GM23338 (cell line): ENCODE measurements around the gene CDK18. TPM values are rescaled to one million over a fixed set of nuclear protein-coding genes. Genes with fewer than 3 reads are reported as not detected.

Experiments used
- ATAC-seq: fragments of 200-7000 bp; cut with Tn5 transposase; 3 replicates; pipeline ENCODE4 v1.9.1; 2020
- DNase-seq: peaks from one replicate; pipeline ENCODE4 v3.0.0-alpha.2; 2015; ENCODE audit warnings: low spot score
- H2AFZ ChIP-seq: fragments of 200-600 bp; sonication (generic); 2 replicates; pipeline ENCODE4 v1.8.0; 2016; ENCODE audit warnings: antibody characterized with exemption, mild to moderate bottlenecking, moderate library complexity
- H3F3A ChIP-seq: fragments of 200-600 bp; sonication (generic); replicated peaks from 2 replicates; pipeline ENCODE4 v1.8.0; 2017; ENCODE audit warnings: antibody characterized with exemption, mixed run types, low read depth
- H3K27ac ChIP-seq: fragments of 200-600 bp; sonication (generic); 2 replicates; pipeline ENCODE4 v1.6.1; 2016; ENCODE audit warnings: low read depth
- H3K27me3 ChIP-seq: fragments of 200-600 bp; sonication (generic); 2 replicates; pipeline ENCODE4 v1.8.0; 2016; ENCODE audit warnings: mild to moderate bottlenecking, mixed run types, moderate library complexity; ENCODE audit not compliant: insufficient read depth
- H3K36me3 ChIP-seq: fragments of 200-600 bp; sonication (generic); 2 replicates; pipeline ENCODE4 v1.8.0; 2016; ENCODE audit warnings: mild to moderate bottlenecking; ENCODE audit not compliant: insufficient read depth
- H3K4me1 ChIP-seq: fragments of 200-600 bp; sonication (generic); 2 replicates; pipeline ENCODE4 v1.8.0; 2016; ENCODE audit warnings: mild to moderate bottlenecking, moderate library complexity; ENCODE audit not compliant: insufficient read depth
- H3K4me2 ChIP-seq: fragments of 200-600 bp; sonication (generic); 2 replicates; pipeline ENCODE4 v1.7.1; 2017; ENCODE audit warnings: mixed run types
- H3K4me3 ChIP-seq: fragments of 200-600 bp; sonication (generic); 2 replicates; pipeline ENCODE4 v1.6.1; 2016; ENCODE audit warnings: mixed run types
- H3K79me2 ChIP-seq: fragments of 200-600 bp; sonication (generic); replicated peaks from 2 replicates; pipeline ENCODE4 v1.8.0; 2017; ENCODE audit warnings: mild to moderate bottlenecking; ENCODE audit not compliant: insufficient read depth
- H3K9me2 ChIP-seq: fragments of 200-600 bp; sonication (generic); 2 replicates; pipeline ENCODE4 v1.8.0; 2017; ENCODE audit not compliant: insufficient read depth
- H4K20me1 ChIP-seq: fragments of 200-600 bp; sonication (generic); replicated peaks from 2 replicates; pipeline ENCODE4 v1.8.0; 2017; ENCODE audit warnings: mild to moderate bottlenecking; ENCODE audit not compliant: insufficient read depth
- H3K27ac Mint-ChIP-seq: 2 replicates; pipeline ENCODE4 v1.8.0; 2020; ENCODE audit warnings: inconsistent platforms, mild to moderate bottlenecking, moderate library complexity, mixed read lengths
- H3K27me3 Mint-ChIP-seq: 3 replicates; pipeline ENCODE4 v1.8.0; 2022; ENCODE audit warnings: low read depth, mild to moderate bottlenecking, moderate library complexity, mixed read lengths, inconsistent platforms; ENCODE audit not compliant: insufficient read depth, poor library complexity
- H3K36me3 Mint-ChIP-seq: 3 replicates; pipeline ENCODE4 v1.8.0; 2021; ENCODE audit warnings: low read depth, mild to moderate bottlenecking, inconsistent platforms, moderate library complexity, mixed read lengths
- H3K4me1 Mint-ChIP-seq: 3 replicates; pipeline ENCODE4 v1.8.0; 2020; ENCODE audit warnings: mild to moderate bottlenecking, inconsistent platforms, mixed read lengths
- H3K4me3 Mint-ChIP-seq: 3 replicates; pipeline ENCODE4 v1.8.0; 2021; ENCODE audit warnings: moderate library complexity, mild to moderate bottlenecking, inconsistent platforms, mixed read lengths
- H3K9me3 Mint-ChIP-seq: 3 replicates; pipeline ENCODE4 v1.8.0; 2020; ENCODE audit warnings: moderate library complexity, mild to moderate bottlenecking, inconsistent platforms, mixed read lengths
- CREB1 ChIP-seq: fragments of 250-450 bp; sonication (Bioruptor Pico); IDR thresholded peaks from 2 replicates; pipeline ENCODE4 v1.5.0; 2020; ENCODE audit warnings: low read depth, mild to moderate bottlenecking, moderate library complexity
- EZH2 ChIP-seq: fragments of 200-600 bp; sonication (generic); IDR thresholded peaks from one replicate; pipeline ENCODE4 v1.8.0; 2017; ENCODE audit warnings: antibody characterized with exemption, mild to moderate bottlenecking, low read depth; ENCODE audit not compliant: unreplicated experiment
- EZH2phosphoT487 ChIP-seq: fragments of 200-600 bp; sonication (generic); IDR thresholded peaks from one replicate; pipeline ENCODE4 v1.8.1; 2018; ENCODE audit warnings: antibody characterized with exemption; ENCODE audit not compliant: unreplicated experiment
- JUNB ChIP-seq: IDR thresholded peaks from one replicate; pipeline ENCODE4 v1.6.1; 2016; ENCODE audit warnings: antibody characterized with exemption; ENCODE audit not compliant: unreplicated experiment
- NANOG ChIP-seq: IDR thresholded peaks from 2 replicates; pipeline ENCODE4 v1.6.1; 2016; ENCODE audit warnings: antibody characterized with exemption, borderline replicate concordance
- POLR2AphosphoS5 ChIP-seq: IDR thresholded peaks from 2 replicates; pipeline ENCODE4 v1.6.1; 2016; ENCODE audit warnings: antibody characterized with exemption, low read depth
- STAT1 ChIP-seq: IDR thresholded peaks from one replicate; pipeline ENCODE4 v1.6.1; 2016; ENCODE audit warnings: antibody characterized with exemption; ENCODE audit not compliant: unreplicated experiment
- ZNF114 ChIP-seq: fragments of 250-450 bp; sonication (Bioruptor Pico); IDR thresholded peaks from 2 replicates; pipeline ENCODE4 v1.5.0; 2020; ENCODE audit warnings: mild to moderate bottlenecking, moderate library complexity
- ZNF331 ChIP-seq: fragments of 250-450 bp; sonication (Bioruptor Pico); IDR thresholded peaks from 2 replicates; pipeline ENCODE4 v1.5.0; 2020; ENCODE audit warnings: low read depth, mild to moderate bottlenecking, moderate library complexity
- polyA plus RNA-seq: library from polyadenylated mRNA; unstranded; fragments of >200 nt; fragmentation: Nextera tagmentation; extraction: Ambion mirVana; gene quantifications from 2 replicates; pipeline ENCODE4 v1.2.1, GENCODE V29; 2016
- total RNA-seq: library from RNA; depleted of rRNA; stranded (reverse); fragments of >200 nt; shearing (Covaris generic); gene quantifications from 2 replicates; pipeline ENCODE4 v1.2.3, GENCODE V29; 2014
- TF ChIP-seq, protein P1 (sequence below), 2 experiments: fragments of 200-600 bp in 1 of 2; sonication (generic) in 1 of 2; conservative IDR thresholded peaks; 2 replicates each; pipeline versions ENCODE4 v1.5.1 to v1.6.1; 2016 to 2017; ENCODE audit warnings: antibody characterized with exemption in 2 of 2, low read depth in 2 of 2, mild to moderate bottlenecking in 2 of 2, moderate library complexity in 1 of 2
- TF ChIP-seq, protein P2 (sequence below): IDR thresholded peaks from 2 replicates; pipeline ENCODE4 v1.6.1; 2016; ENCODE audit warnings: antibody characterized with exemption
- TF ChIP-seq, protein P3 (sequence below): IDR thresholded peaks from one replicate; pipeline ENCODE4 v1.6.1; 2018; ENCODE audit warnings: antibody characterized with exemption; ENCODE audit not compliant: unreplicated experiment
- TF ChIP-seq, protein P4 (sequence below): fragments of 250-450 bp; sonication (Bioruptor Pico); IDR thresholded peaks from 2 replicates; pipeline ENCODE4 v1.5.0; 2020; ENCODE audit warnings: mild to moderate bottlenecking, moderate library complexity

CDK18 gene
- total and polyA plus RNA-seq, 2 experiments from 2014 or later = 21.1 to 46.5 TPM

DNA sequence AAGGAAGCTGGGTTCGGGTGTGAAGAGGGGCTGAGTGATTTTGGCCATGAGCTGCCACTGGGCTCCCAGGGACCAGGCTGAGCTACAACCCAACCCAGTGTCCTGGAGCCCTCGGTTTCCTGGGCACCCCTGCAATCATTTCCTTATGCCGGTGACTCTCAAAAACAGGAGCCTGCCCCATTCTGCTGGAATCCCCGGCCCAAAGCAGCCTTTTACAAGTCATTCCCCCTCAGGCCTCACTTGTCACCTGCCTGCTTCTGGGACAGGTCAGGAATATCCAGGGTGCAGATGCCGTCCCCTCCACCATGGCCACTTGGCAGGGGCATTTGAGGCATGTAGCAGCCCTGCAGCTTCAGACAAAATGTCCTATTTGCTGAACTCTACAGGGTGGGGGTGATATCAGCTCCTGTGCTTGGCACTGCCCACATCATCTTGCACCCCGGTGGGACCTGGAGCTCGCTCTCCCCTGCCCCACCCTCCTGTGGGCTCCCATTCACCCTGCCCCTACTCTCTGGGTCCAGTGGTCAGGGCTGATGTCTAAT, 30.0 kb downstream of the CDK18 start:
- Histone ChIP-seq H3K27me3 (0 out of 2 replicates have a peak, but pooled peaks cover 7% of the 10 kb centered on the region), H3F3A (peaks cover 5% of the 10 kb centered on the region; the same call in 1 of the 2 replicates), H3K9me2 (no peaks in the 10 kb centered on the region), H4K20me1 (no peaks in the 10 kb centered on the region), H3K27ac (no peak overlapping the region), H2AFZ (no peak overlapping the region), H3K79me2 (no peaks in the 10 kb centered on the region), H3K4me2 (no peak overlapping the region), H3K36me3 (no peaks in the 10 kb centered on the region; the same call in 1 of the 2 replicates), H3K4me3 (no peak overlapping the region), H3K4me1 (no peaks in the 10 kb centered on the region)
- Mint-ChIP-seq H3K27ac (no peak overlapping the region), H3K36me3 (peaks cover 23% of the 10 kb centered on the region), H3K4me1 (peaks cover 9% of the 10 kb centered on the region), H3K27me3 (peaks cover 21% of the 10 kb centered on the region), H3K4me3 (no peak overlapping the region), H3K9me3 (peaks cover 2% of the 10 kb centered on the region; the same call in 2 of the 3 replicates)
- no peak for ATAC-seq
- TF ChIP-seq, protein P1, sequence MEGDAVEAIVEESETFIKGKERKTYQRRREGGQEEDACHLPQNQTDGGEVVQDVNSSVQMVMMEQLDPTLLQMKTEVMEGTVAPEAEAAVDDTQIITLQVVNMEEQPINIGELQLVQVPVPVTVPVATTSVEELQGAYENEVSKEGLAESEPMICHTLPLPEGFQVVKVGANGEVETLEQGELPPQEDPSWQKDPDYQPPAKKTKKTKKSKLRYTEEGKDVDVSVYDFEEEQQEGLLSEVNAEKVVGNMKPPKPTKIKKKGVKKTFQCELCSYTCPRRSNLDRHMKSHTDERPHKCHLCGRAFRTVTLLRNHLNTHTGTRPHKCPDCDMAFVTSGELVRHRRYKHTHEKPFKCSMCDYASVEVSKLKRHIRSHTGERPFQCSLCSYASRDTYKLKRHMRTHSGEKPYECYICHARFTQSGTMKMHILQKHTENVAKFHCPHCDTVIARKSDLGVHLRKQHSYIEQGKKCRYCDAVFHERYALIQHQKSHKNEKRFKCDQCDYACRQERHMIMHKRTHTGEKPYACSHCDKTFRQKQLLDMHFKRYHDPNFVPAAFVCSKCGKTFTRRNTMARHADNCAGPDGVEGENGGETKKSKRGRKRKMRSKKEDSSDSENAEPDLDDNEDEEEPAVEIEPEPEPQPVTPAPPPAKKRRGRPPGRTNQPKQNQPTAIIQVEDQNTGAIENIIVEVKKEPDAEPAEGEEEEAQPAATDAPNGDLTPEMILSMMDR (conservative IDR thresholded peaks at IDR 0.05; ENCODE audit: low read depth in 2 of 2) = no peak
- TF ChIP-seq NANOG (no peak), CREB1 (no peak), POLR2AphosphoS5 (no peak), ZNF331 (CRISPR knock-in tag) (no peak), JUNB (no peak), STAT1 (no peak), EZH2 (no peak), EZH2phosphoT487 (no peak), ZNF114 (CRISPR knock-in tag) (no peak)
- TF ChIP-seq, protein P2, sequence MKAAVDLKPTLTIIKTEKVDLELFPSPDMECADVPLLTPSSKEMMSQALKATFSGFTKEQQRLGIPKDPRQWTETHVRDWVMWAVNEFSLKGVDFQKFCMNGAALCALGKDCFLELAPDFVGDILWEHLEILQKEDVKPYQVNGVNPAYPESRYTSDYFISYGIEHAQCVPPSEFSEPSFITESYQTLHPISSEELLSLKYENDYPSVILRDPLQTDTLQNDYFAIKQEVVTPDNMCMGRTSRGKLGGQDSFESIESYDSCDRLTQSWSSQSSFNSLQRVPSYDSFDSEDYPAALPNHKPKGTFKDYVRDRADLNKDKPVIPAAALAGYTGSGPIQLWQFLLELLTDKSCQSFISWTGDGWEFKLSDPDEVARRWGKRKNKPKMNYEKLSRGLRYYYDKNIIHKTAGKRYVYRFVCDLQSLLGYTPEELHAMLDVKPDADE = no peak
- TF ChIP-seq, protein P3, sequence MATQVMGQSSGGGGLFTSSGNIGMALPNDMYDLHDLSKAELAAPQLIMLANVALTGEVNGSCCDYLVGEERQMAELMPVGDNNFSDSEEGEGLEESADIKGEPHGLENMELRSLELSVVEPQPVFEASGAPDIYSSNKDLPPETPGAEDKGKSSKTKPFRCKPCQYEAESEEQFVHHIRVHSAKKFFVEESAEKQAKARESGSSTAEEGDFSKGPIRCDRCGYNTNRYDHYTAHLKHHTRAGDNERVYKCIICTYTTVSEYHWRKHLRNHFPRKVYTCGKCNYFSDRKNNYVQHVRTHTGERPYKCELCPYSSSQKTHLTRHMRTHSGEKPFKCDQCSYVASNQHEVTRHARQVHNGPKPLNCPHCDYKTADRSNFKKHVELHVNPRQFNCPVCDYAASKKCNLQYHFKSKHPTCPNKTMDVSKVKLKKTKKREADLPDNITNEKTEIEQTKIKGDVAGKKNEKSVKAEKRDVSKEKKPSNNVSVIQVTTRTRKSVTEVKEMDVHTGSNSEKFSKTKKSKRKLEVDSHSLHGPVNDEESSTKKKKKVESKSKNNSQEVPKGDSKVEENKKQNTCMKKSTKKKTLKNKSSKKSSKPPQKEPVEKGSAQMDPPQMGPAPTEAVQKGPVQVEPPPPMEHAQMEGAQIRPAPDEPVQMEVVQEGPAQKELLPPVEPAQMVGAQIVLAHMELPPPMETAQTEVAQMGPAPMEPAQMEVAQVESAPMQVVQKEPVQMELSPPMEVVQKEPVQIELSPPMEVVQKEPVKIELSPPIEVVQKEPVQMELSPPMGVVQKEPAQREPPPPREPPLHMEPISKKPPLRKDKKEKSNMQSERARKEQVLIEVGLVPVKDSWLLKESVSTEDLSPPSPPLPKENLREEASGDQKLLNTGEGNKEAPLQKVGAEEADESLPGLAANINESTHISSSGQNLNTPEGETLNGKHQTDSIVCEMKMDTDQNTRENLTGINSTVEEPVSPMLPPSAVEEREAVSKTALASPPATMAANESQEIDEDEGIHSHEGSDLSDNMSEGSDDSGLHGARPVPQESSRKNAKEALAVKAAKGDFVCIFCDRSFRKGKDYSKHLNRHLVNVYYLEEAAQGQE = no peak
- TF ChIP-seq, protein P4, sequence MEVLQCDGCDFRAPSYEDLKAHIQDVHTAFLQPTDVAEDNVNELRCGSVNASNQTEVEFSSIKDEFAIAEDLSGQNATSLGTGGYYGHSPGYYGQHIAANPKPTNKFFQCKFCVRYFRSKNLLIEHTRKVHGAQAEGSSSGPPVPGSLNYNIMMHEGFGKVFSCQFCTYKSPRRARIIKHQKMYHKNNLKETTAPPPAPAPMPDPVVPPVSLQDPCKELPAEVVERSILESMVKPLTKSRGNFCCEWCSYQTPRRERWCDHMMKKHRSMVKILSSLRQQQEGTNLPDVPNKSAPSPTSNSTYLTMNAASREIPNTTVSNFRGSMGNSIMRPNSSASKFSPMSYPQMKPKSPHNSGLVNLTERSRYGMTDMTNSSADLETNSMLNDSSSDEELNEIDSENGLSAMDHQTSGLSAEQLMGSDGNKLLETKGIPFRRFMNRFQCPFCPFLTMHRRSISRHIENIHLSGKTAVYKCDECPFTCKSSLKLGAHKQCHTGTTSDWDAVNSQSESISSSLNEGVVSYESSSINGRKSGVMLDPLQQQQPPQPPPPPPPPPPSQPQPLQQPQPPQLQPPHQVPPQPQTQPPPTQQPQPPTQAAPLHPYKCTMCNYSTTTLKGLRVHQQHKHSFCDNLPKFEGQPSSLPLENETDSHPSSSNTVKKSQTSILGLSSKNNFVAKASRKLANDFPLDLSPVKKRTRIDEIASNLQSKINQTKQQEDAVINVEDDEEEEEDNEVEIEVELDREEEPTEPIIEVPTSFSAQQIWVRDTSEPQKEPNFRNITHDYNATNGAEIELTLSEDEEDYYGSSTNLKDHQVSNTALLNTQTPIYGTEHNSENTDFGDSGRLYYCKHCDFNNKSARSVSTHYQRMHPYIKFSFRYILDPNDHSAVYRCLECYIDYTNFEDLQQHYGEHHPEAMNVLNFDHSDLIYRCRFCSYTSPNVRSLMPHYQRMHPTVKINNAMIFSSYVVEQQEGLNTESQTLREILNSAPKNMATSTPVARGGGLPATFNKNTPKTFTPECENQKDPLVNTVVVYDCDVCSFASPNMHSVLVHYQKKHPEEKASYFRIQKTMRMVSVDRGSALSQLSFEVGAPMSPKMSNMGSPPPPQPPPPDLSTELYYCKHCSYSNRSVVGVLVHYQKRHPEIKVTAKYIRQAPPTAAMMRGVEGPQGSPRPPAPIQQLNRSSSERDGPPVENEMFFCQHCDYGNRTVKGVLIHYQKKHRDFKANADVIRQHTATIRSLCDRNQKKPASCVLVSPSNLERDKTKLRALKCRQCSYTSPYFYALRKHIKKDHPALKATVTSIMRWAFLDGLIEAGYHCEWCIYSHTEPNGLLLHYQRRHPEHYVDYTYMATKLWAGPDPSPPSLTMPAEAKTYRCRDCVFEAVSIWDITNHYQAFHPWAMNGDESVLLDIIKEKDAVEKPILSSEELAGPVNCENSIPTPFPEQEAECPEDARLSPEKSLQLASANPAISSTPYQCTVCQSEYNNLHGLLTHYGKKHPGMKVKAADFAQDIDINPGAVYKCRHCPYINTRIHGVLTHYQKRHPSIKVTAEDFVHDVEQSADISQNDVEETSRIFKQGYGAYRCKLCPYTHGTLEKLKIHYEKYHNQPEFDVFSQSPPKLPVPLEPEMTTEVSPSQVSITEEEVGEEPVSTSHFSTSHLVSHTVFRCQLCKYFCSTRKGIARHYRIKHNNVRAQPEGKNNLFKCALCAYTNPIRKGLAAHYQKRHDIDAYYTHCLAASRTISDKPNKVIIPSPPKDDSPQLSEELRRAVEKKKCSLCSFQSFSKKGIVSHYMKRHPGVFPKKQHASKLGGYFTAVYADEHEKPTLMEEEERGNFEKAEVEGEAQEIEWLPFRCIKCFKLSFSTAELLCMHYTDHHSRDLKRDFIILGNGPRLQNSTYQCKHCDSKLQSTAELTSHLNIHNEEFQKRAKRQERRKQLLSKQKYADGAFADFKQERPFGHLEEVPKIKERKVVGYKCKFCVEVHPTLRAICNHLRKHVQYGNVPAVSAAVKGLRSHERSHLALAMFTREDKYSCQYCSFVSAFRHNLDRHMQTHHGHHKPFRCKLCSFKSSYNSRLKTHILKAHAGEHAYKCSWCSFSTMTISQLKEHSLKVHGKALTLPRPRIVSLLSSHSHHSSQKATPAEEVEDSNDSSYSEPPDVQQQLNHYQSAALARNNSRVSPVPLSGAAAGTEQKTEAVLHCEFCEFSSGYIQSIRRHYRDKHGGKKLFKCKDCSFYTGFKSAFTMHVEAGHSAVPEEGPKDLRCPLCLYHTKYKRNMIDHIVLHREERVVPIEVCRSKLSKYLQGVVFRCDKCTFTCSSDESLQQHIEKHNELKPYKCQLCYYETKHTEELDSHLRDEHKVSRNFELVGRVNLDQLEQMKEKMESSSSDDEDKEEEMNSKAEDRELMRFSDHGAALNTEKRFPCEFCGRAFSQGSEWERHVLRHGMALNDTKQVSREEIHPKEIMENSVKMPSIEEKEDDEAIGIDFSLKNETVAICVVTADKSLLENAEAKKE (CRISPR knock-in tag) = no peak
- no peak for DNase-seq
